HEK293T (cell line): ENCODE results near the gene ALDH2.

Source experiments
- ARNT ChIP-seq: fragments of 450-650 bp; IDR thresholded peaks from 2 replicates; pipeline ENCODE4 v1.6.1; 2017; ENCODE audit warnings: mild to moderate bottlenecking
- BHLHE40 ChIP-seq: fragments of 450-650 bp; IDR thresholded peaks from 2 replicates; pipeline ENCODE4 v1.6.1; 2016; ENCODE audit warnings: mild to moderate bottlenecking, moderate library complexity, borderline replicate concordance
- CTBP1 ChIP-seq: fragments of 450-650 bp; IDR thresholded peaks from 2 replicates; pipeline ENCODE4 v1.6.1; 2016; ENCODE audit warnings: borderline replicate concordance
- ELF4 ChIP-seq: fragments of 450-650 bp; IDR thresholded peaks from 2 replicates; pipeline ENCODE4 v1.6.1; 2017; ENCODE audit warnings: antibody characterized with exemption
- FOXA1 ChIP-seq: fragments of 450-650 bp; IDR thresholded peaks from 2 replicates; pipeline ENCODE4 v1.6.1; 2016; ENCODE audit warnings: mild to moderate bottlenecking
- FOXK2 ChIP-seq: fragments of 450-650 bp; IDR thresholded peaks from 2 replicates; pipeline ENCODE4 v1.6.1; 2016; ENCODE audit warnings: mild to moderate bottlenecking
- FOXM1 ChIP-seq: fragments of 450-650 bp; IDR thresholded peaks from 2 replicates; pipeline ENCODE4 v1.6.1; 2017; ENCODE audit warnings: mild to moderate bottlenecking, borderline replicate concordance
- NFRKB ChIP-seq: fragments of 450-650 bp; IDR thresholded peaks from 2 replicates; pipeline ENCODE4 v1.6.1; 2016; ENCODE audit warnings: mild to moderate bottlenecking, moderate library complexity
- SP1 ChIP-seq: fragments of 450-650 bp; IDR thresholded peaks from 2 replicates; pipeline ENCODE4 v1.6.1; 2017
- TARDBP ChIP-seq: fragments of 450-650 bp; IDR thresholded peaks from 2 replicates; pipeline ENCODE4 v1.6.1; 2016
- ZNF384 ChIP-seq: fragments of 450-650 bp; IDR thresholded peaks from 2 replicates; pipeline ENCODE4 v1.6.1; 2016

DNA sequence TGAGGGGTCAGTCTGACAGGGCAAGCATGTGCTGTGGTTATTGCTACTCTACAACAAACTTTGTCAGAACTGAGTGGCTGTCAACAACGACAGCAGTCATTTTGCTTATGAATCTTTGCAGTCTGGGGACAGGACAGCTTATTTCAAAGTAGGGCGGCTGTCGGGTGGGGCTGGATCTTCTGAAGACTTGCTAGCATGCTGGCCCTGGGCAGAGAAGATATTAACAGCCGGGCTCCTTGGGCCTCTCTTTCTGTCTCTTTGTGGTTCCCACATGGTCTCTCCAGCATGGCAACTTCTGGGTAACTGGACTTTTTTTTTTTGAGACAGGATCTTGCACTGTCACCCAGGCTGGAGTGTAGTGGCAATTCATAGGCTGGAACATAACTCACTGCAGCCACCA is 33.9 kb upstream of the ALDH2 start:
- TF ChIP-seq FOXM1 (no peak), ARNT (no peak), SP1 (no peak), CTBP1 (no peak), BHLHE40 (no peak), ELF4 (no peak), FOXA1 (no peak), TARDBP (no peak), ZNF384 (no peak), FOXK2 (no peak), NFRKB (no peak)
